Ishikawa (cell line): Measurements from ENCODE around the gene PCLO.

ENCODE experiments used
- CREB1 ChIP-seq: IDR thresholded peaks from 2 replicates; pipeline ENCODE4 v1.6.1; 2012; ENCODE audit warnings: low read depth
- EGR1 ChIP-seq: IDR thresholded peaks from 2 replicates; pipeline ENCODE4 v1.6.1; 2012
- EP300 ChIP-seq: IDR thresholded peaks from 2 replicates; pipeline ENCODE4 v1.6.1; 2012; ENCODE audit warnings: borderline replicate concordance
- MAX ChIP-seq: IDR thresholded peaks from 2 replicates; pipeline ENCODE4 v1.6.1; 2012
- NFIC ChIP-seq: IDR thresholded peaks from 2 replicates; pipeline ENCODE4 v1.6.1; 2012
- RAD21 ChIP-seq: IDR thresholded peaks from 2 replicates; pipeline ENCODE4 v1.6.1; 2012; ENCODE audit warnings: low read depth
- TAF1 ChIP-seq: IDR thresholded peaks from 2 replicates; pipeline ENCODE4 v1.6.1; 2012; ENCODE audit warnings: low read depth, mild to moderate bottlenecking
- TCF12 ChIP-seq: IDR thresholded peaks from 2 replicates; pipeline ENCODE4 v1.6.1; 2012; ENCODE audit warnings: low read depth
- YY1 ChIP-seq: IDR thresholded peaks from 2 replicates; pipeline ENCODE4 v1.6.1; 2012; ENCODE audit warnings: low read depth
- TF ChIP-seq, protein P1 (sequence below): IDR thresholded peaks from 2 replicates; pipeline ENCODE4 v1.6.1; 2012; ENCODE audit warnings: low read depth, mild to moderate bottlenecking
- TF ChIP-seq, protein P2 (sequence below): IDR thresholded peaks from 2 replicates; pipeline ENCODE4 v1.6.1; 2012

- TF ChIP-seq TCF12 (no peak), MAX (no peak), EP300 (no peak), NFIC (no peak), CREB1 (no peak), EGR1 (no peak), TAF1 (no peak), YY1 (no peak), RAD21 (no peak)
- TF ChIP-seq, protein P1, sequence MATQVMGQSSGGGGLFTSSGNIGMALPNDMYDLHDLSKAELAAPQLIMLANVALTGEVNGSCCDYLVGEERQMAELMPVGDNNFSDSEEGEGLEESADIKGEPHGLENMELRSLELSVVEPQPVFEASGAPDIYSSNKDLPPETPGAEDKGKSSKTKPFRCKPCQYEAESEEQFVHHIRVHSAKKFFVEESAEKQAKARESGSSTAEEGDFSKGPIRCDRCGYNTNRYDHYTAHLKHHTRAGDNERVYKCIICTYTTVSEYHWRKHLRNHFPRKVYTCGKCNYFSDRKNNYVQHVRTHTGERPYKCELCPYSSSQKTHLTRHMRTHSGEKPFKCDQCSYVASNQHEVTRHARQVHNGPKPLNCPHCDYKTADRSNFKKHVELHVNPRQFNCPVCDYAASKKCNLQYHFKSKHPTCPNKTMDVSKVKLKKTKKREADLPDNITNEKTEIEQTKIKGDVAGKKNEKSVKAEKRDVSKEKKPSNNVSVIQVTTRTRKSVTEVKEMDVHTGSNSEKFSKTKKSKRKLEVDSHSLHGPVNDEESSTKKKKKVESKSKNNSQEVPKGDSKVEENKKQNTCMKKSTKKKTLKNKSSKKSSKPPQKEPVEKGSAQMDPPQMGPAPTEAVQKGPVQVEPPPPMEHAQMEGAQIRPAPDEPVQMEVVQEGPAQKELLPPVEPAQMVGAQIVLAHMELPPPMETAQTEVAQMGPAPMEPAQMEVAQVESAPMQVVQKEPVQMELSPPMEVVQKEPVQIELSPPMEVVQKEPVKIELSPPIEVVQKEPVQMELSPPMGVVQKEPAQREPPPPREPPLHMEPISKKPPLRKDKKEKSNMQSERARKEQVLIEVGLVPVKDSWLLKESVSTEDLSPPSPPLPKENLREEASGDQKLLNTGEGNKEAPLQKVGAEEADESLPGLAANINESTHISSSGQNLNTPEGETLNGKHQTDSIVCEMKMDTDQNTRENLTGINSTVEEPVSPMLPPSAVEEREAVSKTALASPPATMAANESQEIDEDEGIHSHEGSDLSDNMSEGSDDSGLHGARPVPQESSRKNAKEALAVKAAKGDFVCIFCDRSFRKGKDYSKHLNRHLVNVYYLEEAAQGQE: no peak
- TF ChIP-seq, protein P2, sequence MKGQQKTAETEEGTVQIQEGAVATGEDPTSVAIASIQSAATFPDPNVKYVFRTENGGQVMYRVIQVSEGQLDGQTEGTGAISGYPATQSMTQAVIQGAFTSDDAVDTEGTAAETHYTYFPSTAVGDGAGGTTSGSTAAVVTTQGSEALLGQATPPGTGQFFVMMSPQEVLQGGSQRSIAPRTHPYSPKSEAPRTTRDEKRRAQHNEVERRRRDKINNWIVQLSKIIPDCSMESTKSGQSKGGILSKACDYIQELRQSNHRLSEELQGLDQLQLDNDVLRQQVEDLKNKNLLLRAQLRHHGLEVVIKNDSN: no peak
These were observed 324.4 kb downstream of the PCLO start for GRCh38 chr7:82838314-82838713.
